C4-2B (cell line): Measurements from ENCODE around the gene SLC22A12.

Experiments used
- CTCF ChIP-seq: fragments of 450-650 bp; conservative IDR thresholded peaks from 2 replicates; pipeline ENCODE4 v1.5.1; 2017; ENCODE audit warnings: mild to moderate bottlenecking
- ZFX ChIP-seq: fragments of 450-650 bp; IDR thresholded peaks from 2 replicates; pipeline ENCODE4 v1.6.1; 2017

- TF ChIP-seq CTCF, result no peak
- TF ChIP-seq ZFX, result no peak
Observed at GRCh38 chr11:64562723-64563351, 28.2 kb upstream of the SLC22A12 start.
